ENCODE results near the gene IL9.

GRCh38 chr5:135891268-135891667 lies 4.4 kb downstream of the IL9 start:
- TF ChIP-seq CTCF (conservative IDR thresholded peaks at IDR 0.05) (no peak), EZH2 (IDR thresholded peaks at IDR 0.05; ENCODE audit: low read depth) (no peak)
